ENCODE results near the gene IGFBP3.

DNA sequence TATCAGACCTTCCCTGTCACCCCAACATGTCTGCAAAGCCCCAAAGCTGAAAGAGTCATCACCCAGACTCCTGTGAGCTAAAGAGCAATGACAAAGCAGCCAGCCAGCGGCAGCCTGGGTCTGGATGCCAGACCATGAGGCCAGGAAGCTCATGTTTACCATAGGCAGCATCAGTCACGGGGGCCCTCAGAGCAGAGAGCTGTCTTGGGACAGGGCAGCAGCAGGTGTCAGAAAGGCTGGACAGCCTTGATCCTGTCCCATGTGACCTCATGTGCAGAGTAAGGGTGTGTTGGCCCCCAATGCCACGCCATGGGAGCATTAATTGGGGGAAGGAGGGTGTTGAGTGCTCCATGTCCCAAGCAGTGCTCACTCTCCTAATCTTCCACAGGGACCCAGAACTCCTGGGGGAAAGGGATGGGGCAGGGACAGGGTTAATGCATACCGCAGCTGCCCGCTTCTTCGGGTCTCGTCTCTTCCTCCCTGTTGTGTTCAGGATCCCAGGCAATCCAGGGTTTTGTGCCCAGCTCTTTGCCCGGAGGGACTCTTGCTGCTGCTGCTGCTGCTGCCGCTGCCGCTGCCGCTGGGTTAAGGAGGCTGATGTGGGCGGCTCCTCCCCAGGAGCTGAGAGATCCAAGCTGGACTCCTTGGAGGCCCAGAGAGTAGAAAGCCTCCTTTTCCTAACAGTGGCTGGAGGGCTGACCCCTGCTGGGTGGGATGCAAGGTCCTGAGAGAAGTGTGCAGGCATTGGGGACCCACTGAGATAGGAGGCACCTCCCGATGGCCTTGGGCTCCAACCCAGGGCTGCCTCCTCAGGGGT lies 55.3 kb downstream of the IGFBP3 start:
- TF ChIP-seq, protein P1, sequence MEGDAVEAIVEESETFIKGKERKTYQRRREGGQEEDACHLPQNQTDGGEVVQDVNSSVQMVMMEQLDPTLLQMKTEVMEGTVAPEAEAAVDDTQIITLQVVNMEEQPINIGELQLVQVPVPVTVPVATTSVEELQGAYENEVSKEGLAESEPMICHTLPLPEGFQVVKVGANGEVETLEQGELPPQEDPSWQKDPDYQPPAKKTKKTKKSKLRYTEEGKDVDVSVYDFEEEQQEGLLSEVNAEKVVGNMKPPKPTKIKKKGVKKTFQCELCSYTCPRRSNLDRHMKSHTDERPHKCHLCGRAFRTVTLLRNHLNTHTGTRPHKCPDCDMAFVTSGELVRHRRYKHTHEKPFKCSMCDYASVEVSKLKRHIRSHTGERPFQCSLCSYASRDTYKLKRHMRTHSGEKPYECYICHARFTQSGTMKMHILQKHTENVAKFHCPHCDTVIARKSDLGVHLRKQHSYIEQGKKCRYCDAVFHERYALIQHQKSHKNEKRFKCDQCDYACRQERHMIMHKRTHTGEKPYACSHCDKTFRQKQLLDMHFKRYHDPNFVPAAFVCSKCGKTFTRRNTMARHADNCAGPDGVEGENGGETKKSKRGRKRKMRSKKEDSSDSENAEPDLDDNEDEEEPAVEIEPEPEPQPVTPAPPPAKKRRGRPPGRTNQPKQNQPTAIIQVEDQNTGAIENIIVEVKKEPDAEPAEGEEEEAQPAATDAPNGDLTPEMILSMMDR (IDR thresholded peaks at IDR 0.05; ENCODE audit: low read length), result no peak
- no peak for TF ChIP-seq EZH2 (optimal IDR thresholded peaks at IDR 0.05; ENCODE audit: low read depth, low read length)
- TF ChIP-seq EZH2phosphoT487 (IDR thresholded peaks at IDR 0.05; ENCODE audit: low read length), result no peak

All from MM.1S (cell line).